Measurements from ENCODE around the gene PPP1R2.

GRCh38 chr3:195570912-195571311 lies 27.8 kb upstream of the PPP1R2 start:
- TF ChIP-seq GATA2 (IDR thresholded peaks at IDR 0.05; ENCODE audit: low read depth, low read length) = no peak
- no peak for TF ChIP-seq GATA3 (IDR thresholded peaks at IDR 0.05; ENCODE audit: low read depth, low read length)

Measured in SH-SY5Y (cell line).